ENCODE data around the gene RASSF7. TPM values are rescaled to one million over a fixed set of nuclear protein-coding genes. Genes with fewer than 3 reads are reported as not detected.

Gene RASSF7, protein sequence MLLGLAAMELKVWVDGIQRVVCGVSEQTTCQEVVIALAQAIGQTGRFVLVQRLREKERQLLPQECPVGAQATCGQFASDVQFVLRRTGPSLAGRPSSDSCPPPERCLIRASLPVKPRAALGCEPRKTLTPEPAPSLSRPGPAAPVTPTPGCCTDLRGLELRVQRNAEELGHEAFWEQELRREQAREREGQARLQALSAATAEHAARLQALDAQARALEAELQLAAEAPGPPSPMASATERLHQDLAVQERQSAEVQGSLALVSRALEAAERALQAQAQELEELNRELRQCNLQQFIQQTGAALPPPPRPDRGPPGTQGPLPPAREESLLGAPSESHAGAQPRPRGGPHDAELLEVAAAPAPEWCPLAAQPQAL
- 9.1 and 9.4 TPM in 2 replicates for total RNA-seq

DNA sequence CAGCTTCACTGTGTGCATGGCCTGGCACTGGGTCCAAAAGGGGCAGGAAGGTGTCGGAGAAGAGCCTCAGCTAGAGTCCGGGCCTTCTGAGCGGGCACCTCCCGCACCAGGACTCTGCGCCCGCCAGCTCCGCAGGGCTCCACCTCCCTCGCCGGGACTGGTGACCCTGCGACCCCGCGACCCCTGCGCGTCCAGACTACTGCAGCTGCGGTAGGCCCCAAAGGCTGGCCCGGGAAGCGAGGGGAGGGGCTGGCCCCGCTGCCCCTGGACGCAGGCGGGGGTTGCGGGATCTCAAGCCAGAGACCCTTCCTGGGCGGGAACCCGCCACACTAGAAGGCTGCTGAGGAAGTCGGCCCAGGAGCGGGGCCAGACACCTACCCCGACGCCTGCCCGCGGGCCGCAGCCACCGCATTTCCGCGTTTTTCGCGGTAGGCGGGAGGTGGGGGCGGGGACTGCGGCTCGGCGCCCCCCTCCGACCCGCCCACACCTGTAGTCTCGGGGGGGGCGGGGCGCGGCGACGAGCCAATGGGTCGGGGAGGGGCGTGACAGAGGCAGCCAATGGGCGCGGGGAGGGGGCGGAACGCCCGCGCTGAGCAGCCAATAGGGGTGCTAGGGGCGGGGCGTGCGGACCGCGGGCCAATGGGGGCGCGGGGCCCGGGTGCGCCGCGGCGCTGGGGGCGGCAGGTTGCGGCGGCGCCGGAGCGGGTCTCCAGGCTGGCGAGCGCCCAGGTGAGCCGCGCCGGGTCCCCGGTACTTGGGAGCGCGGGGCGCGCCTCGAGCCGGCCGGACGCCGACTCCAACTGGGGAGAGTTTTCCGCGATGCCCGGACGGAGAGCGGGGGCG is at the start of gene RASSF7, which contains the start of gene LMNTD2:
TSS of gene RASSF7 (plus strand) at position 666 of the 843 bp plus-strand sequence. CDS start 799 bp downstream, outside the sequence.
TSS of gene LMNTD2 (minus strand) at position 434 of the 843 bp plus-strand sequence. CDS start at position 412, 22 bp downstream.

DNA sequence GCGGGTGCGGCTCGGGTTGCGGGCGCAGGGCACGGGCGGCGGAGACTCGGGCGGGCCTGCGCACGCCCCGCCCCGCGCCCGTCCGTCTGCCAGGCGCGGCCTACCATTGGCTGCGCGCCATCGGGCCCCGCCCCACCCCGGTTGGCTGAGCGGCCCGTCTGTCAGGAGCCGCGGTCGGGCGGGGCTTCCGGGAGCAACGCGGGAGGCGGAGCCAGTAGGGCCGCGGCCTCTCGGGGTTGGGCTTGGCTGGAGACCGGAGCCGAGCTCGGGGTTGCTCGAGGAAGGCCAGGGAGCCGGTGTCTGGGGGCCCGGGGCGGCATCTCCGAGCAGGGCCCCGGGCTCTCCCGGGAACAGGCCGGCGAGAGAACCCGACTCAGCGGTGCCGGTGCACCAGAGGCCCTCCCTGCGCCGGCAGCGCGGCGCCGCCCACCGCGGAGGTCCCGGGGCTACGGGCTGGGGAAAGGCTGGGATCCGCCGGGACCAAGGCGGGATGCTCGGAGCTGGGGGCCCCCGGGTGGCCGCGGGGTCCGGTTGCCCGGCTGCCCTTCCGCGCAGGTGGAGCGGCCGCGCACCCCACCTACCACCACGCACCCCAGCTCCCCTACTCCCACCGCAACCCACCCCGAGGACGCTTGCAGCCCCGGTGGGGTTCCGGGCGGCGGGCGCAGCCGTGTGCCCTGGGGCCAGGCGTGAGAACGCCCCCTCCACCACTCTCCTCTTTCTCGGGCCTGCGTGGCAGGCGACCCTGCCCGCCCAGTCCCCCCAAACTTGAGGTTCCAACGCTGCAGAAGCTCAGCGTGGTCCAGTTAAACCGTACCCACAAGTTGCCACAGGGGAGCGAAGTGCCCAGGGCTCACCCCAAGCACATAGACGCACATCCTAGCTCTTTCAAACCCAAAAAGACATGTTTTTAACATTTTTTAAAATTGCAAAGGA is 25.0 kb upstream of the RASSF7 start, which contains the start of gene HRAS:
TSS of gene HRAS (minus strand) at position 58 of the 936 bp plus-strand sequence.

DNA sequence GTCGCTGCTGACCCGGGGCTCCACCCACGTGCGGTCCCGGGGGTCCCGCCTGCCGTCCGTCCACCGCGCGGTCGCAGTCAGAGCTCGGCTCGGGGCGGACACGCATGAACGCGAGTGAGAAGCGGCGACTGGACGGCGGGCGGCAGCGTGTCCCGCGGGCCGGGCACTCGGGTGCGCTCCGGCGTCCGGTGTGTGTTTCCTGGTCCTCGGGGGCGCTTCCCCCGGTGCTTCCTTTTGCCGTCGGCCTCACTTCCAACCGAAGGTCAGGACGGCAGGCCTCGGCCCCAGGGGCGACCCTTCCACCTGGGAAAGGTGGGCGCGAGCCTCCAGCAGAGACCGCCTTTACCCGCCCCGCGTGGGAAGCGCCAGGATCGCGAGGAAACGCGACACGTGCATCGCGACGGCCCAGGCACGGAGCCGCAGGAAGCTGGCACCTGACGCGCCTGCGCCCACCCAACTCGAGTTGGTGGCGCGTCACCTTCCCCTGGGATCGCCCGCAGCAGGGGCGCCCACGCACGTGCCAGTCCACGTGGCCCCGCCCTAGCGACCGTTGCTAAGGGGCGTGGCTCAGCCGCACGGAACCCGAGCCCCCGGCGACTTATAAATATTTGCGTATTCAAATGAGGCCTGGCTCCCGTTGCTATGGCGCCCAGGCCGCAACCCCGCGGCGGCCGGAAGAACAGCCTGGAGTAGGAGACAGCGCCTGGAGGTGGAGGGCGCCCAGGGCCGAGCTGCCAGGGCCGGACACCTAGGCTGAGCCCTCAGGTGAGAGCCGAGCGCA is 23.7 kb upstream of the RASSF7 start, which contains the start of gene LRRC56:
TSS of gene LRRC56 (plus strand) at position 687 of the 781 bp plus-strand sequence. CDS start 3,158 bp downstream, outside the sequence.

DNA sequence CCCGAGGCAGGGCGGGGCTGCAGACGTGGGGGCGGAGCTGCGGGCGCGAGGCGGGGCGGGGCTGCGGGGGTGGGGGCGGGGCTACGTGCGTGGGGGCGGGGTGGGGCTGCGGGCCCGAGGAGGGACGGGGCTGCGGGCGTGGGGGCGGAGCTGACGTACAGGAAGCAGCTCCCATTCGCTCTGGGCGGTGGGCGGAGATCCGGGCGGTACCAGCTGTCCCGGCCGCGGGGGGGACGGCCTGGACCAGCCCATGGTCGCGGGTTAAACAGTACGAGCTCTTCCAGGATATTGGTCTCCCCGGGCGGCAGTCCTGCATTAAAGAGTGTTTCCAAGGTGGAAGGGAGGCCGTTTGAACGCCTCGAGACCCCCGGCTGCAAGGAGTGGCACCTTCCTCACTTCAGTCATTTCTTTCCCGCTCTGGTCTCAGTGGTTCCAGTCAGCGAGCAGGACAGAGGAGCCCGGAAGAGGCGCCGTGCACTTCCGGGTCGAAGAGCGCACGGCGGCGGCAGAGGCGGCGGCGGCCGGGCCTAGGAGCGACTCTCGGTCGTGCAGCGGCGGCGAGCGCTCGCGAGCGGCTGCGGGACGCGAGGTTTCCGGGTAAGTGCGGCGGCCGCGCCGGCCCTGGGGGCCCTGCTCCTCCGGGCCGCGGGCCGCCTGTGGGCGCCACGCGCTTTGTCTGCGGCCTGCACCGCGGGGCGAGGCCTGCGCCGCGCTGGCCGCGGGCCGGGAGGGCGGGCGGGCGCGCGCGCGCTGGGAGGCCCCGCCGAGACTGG is 15.4 kb downstream of the RASSF7 start, which contains the start of gene PHRF1:
TSS of gene PHRF1 (plus strand) at position 475 of the 773 bp plus-strand sequence. CDS start 5,043 bp downstream, outside the sequence.

Other genes with a start within 250 kb of the RASSF7 start
- gene IFITM1, start 246.9 kb upstream of the RASSF7 start, total RNA-seq: 72.5 and 82.9 TPM in 2 replicates
- 256 and 282 TPM in 2 replicates for gene IFITM3, start 240.1 kb upstream of the RASSF7 start, total RNA-seq
- 4.7 and 10.7 TPM in 2 replicates for gene B4GALNT4, start 191.5 kb upstream of the RASSF7 start, total RNA-seq
- 1.9 and 2.0 TPM in 2 replicates for gene PKP3, start 166.8 kb upstream of the RASSF7 start, total RNA-seq
- gene SIGIRR, start 146.0 kb upstream of the RASSF7 start, total RNA-seq: 25.1 and 29.9 TPM in 2 replicates
- under 0.01 TPM in 1 of 2 replicates, not detected in the other for gene ANO9, start 119.0 kb upstream of the RASSF7 start, total RNA-seq
- gene PTDSS2, start 110.7 kb upstream of the RASSF7 start, total RNA-seq: 32.4 and 33.9 TPM in 2 replicates
- 272 and 273 TPM in 2 replicates for gene RNH1, start 53.7 kb upstream of the RASSF7 start, total RNA-seq
- 53.1 and 65.7 TPM in 2 replicates for gene HRAS, start 25.4 kb upstream of the RASSF7 start, total RNA-seq
- gene LRRC56, start 23.4 kb upstream of the RASSF7 start, total RNA-seq: 0.30 and 0.34 TPM in 2 replicates
- 0.59 and 0.84 TPM in 2 replicates for gene LMNTD2, start 232 bp upstream of the RASSF7 start, total RNA-seq
- 18.1 and 20.5 TPM in 2 replicates for gene PHRF1, start 15.5 kb downstream of the RASSF7 start, total RNA-seq
- gene IRF7, start 55.0 kb downstream of the RASSF7 start, total RNA-seq: 11.1 and 16.3 TPM in 2 replicates
- gene CDHR5, start 64.0 kb downstream of the RASSF7 start, total RNA-seq: not detected in 2 replicates
- gene SCT, start 66.2 kb downstream of the RASSF7 start, total RNA-seq: not detected in 2 replicates
- gene DRD4, start 76.3 kb downstream of the RASSF7 start, total RNA-seq: 0.15 TPM in 1 of 2 replicates, not detected in the other
- gene DEAF1, start 134.3 kb downstream of the RASSF7 start, total RNA-seq: 20.7 and 27.2 TPM in 2 replicates
- gene TMEM80, start 134.8 kb downstream of the RASSF7 start, total RNA-seq: 8.2 and 8.9 TPM in 2 replicates
- 11.8 and 13.5 TPM in 2 replicates for gene EPS8L2, start 145.3 kb downstream of the RASSF7 start, total RNA-seq
- 157 and 164 TPM in 2 replicates for gene TALDO1, start 186.5 kb downstream of the RASSF7 start, total RNA-seq
- 26.3 and 28.1 TPM in 2 replicates for gene GATD1, start 216.5 kb downstream of the RASSF7 start, total RNA-seq
- gene CEND1, start 229.1 kb downstream of the RASSF7 start, total RNA-seq: 3.9 and 6.1 TPM in 2 replicates
- 12.9 and 13.6 TPM in 2 replicates for gene SLC25A22, start 237.3 kb downstream of the RASSF7 start, total RNA-seq
- 17.2 and 21.9 TPM in 2 replicates for gene PIDD1, start 244.3 kb downstream of the RASSF7 start, total RNA-seq
- gene RPLP2, start 249.0 kb downstream of the RASSF7 start, total RNA-seq: 679 and 752 TPM in 2 replicates